Measurements from ENCODE around the gene OR10T2. TPM values are rescaled to one million over a fixed set of nuclear protein-coding genes. Genes with fewer than 3 reads are reported as not detected.

The OR10T2 gene, protein sequence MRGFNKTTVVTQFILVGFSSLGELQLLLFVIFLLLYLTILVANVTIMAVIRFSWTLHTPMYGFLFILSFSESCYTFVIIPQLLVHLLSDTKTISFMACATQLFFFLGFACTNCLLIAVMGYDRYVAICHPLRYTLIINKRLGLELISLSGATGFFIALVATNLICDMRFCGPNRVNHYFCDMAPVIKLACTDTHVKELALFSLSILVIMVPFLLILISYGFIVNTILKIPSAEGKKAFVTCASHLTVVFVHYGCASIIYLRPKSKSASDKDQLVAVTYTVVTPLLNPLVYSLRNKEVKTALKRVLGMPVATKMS
- not detected in 2 replicates for total RNA-seq

DNA sequence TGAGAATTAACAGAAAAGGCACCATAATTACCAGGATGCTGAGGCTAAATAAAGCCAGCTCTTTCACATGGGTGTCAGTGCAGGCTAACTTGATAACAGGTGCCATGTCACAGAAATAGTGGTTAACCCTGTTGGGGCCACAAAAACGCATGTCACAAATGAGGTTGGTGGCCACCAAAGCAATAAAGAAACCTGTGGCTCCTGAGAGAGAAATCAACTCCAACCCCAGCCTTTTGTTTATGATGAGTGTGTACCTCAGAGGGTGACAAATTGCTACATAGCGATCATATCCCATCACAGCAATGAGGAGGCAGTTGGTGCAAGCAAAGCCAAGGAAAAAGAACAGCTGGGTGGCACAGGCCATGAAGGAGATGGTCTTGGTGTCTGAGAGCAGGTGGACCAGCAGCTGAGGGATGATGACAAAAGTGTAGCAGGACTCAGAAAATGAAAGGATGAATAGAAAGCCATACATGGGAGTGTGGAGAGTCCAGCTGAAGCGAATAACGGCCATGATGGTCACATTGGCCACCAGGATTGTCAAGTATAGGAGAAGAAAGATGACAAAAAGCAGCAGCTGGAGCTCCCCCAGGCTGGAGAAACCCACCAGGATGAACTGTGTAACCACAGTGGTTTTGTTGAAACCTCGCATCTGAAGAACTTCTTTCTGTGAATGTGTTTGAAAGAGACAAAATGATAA lies at the start of gene OR10T2:
TSS of gene OR10T2 (minus strand) at position 649 of the 697 bp plus-strand sequence. CDS start at position 649, 0 bp downstream.

DNA sequence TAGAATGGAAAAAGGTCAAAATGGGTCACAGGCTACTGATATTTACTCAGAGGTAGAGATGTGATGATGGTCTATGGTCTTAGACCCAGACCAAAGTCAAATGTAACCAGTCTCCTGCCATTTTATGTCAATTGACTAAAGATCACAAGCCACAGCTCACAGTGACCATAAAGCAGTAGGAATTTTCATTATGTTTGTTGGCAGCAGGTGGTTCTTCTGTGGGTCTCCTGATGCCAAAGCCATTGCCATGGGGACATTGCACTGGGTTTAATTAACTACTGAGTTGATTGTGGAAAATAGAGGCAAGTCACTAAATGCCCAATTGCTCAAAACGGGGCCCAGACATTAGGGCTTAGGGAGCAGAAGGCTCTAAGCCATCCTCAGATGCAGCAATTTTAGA lies 26.9 kb upstream of the OR10T2 start, which contains the start of gene OR10K2:
TSS of gene OR10K2 (minus strand) at position 101 of the 400 bp plus-strand sequence. CDS start 5,371 bp downstream, outside the sequence.

DNA sequence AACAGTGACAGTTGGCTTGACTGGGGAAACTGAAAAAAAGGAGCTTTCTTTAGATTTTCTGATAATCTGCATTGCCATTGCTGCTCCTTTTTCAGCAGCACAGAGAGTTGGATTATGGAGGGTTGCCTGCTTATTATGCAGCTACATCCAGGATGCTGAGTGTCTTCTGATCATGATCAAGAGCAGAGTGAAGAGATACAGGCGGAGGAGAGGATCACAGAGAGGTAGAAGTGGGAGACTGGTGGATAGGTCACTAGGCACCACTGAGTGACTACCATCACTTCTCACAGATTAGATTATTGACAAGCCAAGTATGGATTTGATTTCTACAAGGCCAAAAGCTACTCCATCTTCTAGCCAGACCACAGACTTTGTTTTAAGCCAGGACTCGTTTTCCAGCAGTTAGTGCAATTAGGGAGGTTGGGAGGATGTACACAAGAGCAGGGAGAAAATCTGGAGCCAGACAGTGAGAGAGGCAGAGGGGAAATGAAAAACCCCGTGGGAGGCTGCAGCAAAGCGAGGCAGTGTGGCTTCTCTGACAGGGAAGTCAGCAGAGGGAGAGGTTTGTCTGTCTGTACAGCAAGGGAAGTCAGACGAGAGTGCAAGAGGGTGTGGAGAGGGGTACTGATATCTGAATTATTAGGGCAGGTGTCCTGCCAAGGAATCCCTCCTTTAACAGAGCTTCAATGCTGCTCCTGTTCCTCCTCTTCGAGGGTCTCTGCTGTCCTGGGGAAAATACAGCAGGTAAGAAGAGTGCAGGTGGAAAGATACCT lies 45.8 kb downstream of the OR10T2 start, which contains the start of gene CD1E:
TSS of gene CD1E (plus strand) at position 592 of the 773 bp plus-strand sequence. CDS start at position 687, 95 bp downstream.

Other genes with a start within 250 kb of the OR10T2 start
- gene CD1D, start 218.6 kb downstream of the OR10T2 start, total RNA-seq, result not detected in 2 replicates
- gene CD1A, start 145.0 kb downstream of the OR10T2 start, total RNA-seq, result not detected in 2 replicates
- gene CD1C, start 109.5 kb downstream of the OR10T2 start, total RNA-seq, result not detected in 2 replicates
- not detected in 2 replicates for gene CD1B, start 67.9 kb downstream of the OR10T2 start, total RNA-seq
- not detected in 2 replicates for gene CD1E, start 45.6 kb downstream of the OR10T2 start, total RNA-seq
- not detected in 2 replicates for gene OR10K2, start 26.8 kb upstream of the OR10T2 start, total RNA-seq
- gene OR10K1, start 62.4 kb upstream of the OR10T2 start, total RNA-seq, result not detected in 2 replicates
- gene OR10R2, start 72.8 kb upstream of the OR10T2 start, total RNA-seq, result not detected in 2 replicates
- not detected in 2 replicates for gene OR6Y1, start 154.9 kb upstream of the OR10T2 start, total RNA-seq
- gene OR6P1, start 171.1 kb upstream of the OR10T2 start, total RNA-seq, result not detected in 2 replicates
- gene OR10X1, start 180.4 kb upstream of the OR10T2 start, total RNA-seq, result not detected in 2 replicates
- gene OR10Z1, start 205.8 kb upstream of the OR10T2 start, total RNA-seq, result not detected in 2 replicates